Fibroblast of mammary gland (primary cell): Measurements from ENCODE around the gene RIPK1.
A peak's percentile ranks its signal among the peaks of the same experiment; 100 is the strongest.

Experiments used
- DNase-seq: peaks from one replicate; pipeline ENCODE4 v3.0.0-alpha.2; 2010; ENCODE audit warnings: low read depth
- H3K4me3 ChIP-seq: 2 replicates; pipeline ENCODE4 v1.5.1; 2011; ENCODE audit warnings: low read depth, mild to moderate bottlenecking, low read length, moderate library complexity; ENCODE audit not compliant: control insufficient read depth
- TF ChIP-seq, protein P1 (sequence below): conservative IDR thresholded peaks from 2 replicates; pipeline ENCODE4 v1.5.1; 2011; ENCODE audit warnings: low read depth, low read length, inconsistent platforms; ENCODE audit not compliant: control insufficient read depth, insufficient read depth

Gene RIPK1

DNA sequence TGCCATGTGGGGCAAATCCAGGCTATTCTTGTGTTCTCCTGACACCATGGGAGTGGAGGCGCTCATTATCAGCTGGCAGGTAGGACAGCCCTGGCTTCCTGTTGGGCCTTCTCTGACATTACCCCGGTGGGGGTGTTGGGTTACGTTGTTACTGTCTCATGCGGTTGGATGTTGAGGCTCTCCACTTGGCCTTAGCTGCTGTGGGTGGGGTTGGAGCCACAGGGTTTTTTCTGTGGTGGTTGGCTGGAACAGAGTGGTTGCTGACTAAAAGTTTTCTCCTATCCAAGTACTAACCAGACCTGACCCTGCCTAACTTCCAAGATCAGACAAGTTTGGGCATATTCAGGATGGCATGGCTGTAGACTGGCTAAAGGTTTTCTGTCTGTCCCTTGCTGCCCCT, 20.2 kb downstream of the RIPK1 start:
- TF ChIP-seq, protein P1, sequence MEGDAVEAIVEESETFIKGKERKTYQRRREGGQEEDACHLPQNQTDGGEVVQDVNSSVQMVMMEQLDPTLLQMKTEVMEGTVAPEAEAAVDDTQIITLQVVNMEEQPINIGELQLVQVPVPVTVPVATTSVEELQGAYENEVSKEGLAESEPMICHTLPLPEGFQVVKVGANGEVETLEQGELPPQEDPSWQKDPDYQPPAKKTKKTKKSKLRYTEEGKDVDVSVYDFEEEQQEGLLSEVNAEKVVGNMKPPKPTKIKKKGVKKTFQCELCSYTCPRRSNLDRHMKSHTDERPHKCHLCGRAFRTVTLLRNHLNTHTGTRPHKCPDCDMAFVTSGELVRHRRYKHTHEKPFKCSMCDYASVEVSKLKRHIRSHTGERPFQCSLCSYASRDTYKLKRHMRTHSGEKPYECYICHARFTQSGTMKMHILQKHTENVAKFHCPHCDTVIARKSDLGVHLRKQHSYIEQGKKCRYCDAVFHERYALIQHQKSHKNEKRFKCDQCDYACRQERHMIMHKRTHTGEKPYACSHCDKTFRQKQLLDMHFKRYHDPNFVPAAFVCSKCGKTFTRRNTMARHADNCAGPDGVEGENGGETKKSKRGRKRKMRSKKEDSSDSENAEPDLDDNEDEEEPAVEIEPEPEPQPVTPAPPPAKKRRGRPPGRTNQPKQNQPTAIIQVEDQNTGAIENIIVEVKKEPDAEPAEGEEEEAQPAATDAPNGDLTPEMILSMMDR = no peak
- H3K4me3 ChIP-seq = no peak overlapping the region
- peak; percentile 75 for DNase-seq

DNA sequence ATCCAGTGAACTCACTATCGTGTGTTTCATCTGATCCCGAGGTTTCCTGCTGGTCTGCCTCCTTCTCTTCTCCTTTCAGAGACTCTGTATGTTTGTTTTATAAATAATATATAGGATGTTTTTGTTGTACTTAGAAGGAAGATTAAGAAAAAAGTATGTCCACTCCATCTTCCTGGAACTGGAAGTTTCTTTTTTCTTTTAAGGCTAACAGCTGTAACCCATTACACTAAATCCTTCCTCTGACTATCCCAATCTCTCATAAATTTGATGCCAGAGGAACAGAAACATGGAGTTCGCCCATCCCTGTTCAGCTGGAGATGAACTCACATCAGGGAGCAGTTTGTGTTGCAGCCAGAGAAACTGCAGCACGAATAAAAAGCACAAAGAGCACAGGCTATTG, 20.7 kb downstream of the RIPK1 start:
- DNase-seq = peak; percentile 58
- TF ChIP-seq, protein P1 = no peak
- no peak overlapping the region for H3K4me3 ChIP-seq

DNA sequence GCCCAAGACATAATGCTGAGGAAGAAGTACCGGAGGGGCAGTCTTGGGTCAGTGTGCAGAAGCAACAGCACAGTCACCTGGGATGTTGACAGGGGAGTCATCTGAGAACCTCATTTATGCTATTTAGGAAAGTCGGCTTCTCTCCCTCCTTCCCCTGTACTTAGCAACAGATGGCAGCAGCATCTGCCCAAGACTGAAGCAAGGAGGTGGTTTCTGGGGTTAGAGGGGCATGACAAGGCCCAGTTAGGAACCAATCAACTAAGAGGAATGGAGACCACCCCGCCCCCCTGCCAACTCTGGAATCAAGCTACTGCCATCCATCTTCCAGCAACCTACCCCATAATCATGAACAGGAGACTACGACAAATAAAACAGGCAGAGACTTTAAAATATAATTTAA, 21.7 kb downstream of the RIPK1 start:
- no peak overlapping the region for H3K4me3 ChIP-seq
- TF ChIP-seq, protein P1 = no peak
- peak; percentile 14 for DNase-seq

DNA sequence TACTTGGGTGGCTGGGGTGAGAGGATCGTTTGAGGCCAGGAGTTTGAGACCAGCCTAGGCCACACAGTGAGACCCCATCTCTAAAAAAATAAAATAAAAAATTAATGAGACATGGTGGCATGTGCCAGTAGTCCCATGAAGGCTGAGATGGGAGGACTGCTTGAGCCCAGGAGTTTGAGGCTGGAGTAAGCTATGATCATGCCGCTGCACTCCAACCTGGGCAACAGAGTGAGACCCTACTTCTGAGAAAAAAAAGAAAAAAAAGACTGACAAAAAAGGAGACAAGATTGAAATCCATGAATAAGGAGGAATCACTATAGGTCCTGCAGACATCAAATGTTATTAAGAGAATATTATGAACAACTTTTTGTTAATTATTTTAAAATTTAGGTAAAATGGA, 26.5 kb downstream of the RIPK1 start:
- TF ChIP-seq, protein P1 = no peak
- no peak overlapping the region for H3K4me3 ChIP-seq
- DNase-seq = no peak

DNA sequence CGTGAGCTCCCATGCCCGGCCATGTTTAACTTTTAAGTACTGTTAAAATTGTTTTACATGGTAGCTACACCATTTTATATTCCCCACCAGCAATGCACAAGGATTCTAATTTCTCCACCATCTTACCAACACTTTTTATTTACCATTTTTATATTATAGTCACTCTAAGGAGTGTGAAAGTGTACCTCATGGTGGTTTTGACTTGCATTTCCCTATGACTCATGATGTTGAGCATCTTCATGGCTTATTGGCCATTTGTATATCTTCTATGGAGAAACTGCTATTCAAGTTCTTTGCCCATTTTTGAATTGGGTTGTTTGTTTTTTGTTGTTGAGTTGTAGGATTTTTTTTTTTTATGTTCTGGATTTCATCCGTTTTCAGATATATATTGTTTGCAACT, 34.6 kb downstream of the RIPK1 start:
- TF ChIP-seq, protein P1 = no peak
- H3K4me3 ChIP-seq = no peak overlapping the region
- DNase-seq = peak; percentile 23

DNA sequence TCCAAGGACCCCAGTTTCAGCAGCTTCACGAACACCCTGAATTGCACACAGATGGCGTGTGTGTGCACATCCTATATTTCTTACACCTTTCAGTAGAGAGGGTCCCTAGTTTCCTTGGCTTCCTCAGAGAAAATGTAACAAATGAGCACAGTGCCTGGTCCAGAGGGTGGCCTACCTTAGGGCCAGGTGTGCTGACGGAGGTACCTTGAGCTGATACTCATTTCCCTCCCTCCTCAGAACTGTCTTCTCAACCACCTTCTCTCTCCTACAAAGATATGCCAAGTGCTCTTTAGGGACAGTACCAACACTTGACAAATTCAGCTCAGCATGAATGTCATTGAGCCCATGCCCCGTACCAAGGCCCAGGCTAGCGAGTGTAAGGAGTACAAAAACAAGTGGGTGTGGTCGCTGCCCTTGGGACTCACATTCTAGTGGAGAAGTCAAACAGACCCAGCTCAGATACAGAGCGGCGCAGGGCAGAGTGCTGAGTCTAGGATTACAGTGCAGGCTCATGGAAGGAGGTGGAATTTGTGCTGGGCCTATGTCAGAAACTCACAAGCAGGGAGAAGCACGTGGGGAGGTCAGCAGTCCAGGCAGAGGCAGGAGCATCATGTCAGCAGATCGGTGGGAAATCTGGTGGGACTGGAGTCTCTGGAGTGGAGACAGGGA, 40.6 kb downstream of the RIPK1 start:
- TF ChIP-seq, protein P1 = no peak
- no peak for DNase-seq
- no peak overlapping the region for H3K4me3 ChIP-seq

DNA sequence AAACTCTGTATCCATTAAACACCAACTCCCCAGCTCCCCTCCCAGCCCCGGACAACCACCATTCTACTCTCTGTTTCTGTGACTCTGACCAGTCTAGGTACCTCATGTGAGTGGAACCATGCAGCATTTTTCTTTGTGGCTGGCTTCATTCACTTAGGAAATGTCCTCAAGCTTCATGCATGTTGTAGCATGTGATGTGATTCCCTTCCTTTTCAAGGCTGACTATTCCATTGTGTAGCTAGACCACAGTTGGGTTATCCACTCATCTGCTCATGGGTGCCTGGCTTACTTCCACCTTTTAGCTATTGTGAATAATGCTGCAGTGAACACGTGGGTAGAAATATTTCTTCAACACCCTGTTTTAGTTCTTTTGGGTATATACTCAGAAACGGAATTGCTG, 41.5 kb downstream of the RIPK1 start:
- no peak for DNase-seq
- no peak overlapping the region for H3K4me3 ChIP-seq
- TF ChIP-seq, protein P1 = no peak
